Measurements from ENCODE around the gene PCED1B.
"Not testable (repeated sequence)": the region's sequence is repeated elsewhere in the genome, so short reads cannot be mapped to it uniquely, and the experiment has no call there.

The PCED1B gene

DNA sequence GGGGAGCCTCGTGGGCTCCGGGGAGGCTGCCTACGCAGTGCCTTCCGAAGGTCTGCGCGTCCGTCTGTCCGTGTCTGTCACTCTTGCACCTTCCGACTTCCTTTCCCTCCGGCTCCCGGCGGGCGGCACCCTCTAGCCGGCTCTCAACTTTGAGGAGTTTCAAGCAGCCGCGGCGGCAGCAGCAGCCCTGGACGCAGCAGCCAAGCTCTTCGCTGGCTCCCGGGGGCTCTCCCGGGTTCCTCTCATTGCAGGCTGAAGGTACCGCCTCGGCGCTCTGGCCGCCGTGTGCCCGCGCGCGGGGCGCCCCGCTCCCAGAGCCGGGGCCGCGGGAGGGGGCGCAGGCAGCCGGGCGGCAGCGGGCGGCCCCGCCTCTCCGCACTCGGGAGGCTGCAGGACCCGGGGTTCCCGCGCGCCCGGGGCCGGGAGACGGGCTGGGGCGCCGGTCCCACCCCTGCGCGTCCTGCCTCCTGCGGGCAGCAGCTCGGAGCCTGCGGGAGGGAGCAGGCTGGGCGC lies at the start of gene PCED1B, which contains the start of gene AMIGO2:
Gene PCED1B (plus strand): TSS at position 154 of the 513 bp plus-strand sequence. CDS start 155,443 bp downstream, outside the sequence.
Gene AMIGO2 (minus strand): TSS at position 492 of the 513 bp plus-strand sequence. CDS start 957 bp downstream, outside the sequence.
- DNase-seq (ENCODE audit: low read depth in 2 of 2) = peak; percentile 20 to 51

GRCh38 chr12:47029903-47030302 lies 49.5 kb upstream of the PCED1B start:
- DNase-seq (ENCODE audit: low read depth in 2 of 2) = no peak

DNA sequence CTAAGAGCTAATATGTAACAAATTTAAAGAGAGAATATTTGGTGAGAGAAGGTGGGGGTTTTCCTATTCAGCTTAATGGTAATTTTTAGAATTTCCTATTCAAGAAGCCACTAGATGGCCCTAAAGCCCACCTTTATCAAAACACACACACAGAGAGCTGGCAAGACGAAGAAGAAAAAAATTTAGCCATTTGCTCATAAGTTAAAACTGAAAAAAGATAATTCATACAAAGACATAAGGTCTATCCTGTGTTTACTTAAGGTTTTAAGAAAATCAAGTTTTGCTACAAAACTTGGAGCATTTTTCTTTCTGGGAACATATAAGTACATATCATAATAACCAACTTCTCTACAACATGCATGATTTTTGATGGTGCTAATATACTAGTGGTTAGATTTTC lies 46.8 kb upstream of the PCED1B start:
- no peak for DNase-seq (ENCODE audit: low read depth in 2 of 2)

DNA sequence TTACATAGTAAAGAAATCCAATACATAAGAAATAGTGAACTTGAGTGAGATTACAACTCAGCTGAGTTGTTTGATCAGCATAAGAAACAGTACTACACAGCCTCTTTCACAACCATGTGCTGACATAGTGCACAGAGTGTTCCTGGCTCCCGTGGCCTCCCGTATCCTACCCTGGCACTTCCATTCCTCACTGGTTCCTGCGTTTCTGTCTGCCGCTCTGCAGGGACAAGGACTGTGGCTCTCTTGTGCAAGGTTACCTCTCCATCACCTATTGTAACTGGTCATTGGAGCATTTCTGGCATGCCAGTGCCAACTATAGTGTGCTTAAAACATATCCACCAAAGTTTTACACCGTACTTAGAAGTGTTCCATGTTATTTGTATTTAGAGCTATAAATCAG lies 46.3 kb upstream of the PCED1B start:
- no peak for DNase-seq (ENCODE audit: low read depth in 2 of 2)

DNA sequence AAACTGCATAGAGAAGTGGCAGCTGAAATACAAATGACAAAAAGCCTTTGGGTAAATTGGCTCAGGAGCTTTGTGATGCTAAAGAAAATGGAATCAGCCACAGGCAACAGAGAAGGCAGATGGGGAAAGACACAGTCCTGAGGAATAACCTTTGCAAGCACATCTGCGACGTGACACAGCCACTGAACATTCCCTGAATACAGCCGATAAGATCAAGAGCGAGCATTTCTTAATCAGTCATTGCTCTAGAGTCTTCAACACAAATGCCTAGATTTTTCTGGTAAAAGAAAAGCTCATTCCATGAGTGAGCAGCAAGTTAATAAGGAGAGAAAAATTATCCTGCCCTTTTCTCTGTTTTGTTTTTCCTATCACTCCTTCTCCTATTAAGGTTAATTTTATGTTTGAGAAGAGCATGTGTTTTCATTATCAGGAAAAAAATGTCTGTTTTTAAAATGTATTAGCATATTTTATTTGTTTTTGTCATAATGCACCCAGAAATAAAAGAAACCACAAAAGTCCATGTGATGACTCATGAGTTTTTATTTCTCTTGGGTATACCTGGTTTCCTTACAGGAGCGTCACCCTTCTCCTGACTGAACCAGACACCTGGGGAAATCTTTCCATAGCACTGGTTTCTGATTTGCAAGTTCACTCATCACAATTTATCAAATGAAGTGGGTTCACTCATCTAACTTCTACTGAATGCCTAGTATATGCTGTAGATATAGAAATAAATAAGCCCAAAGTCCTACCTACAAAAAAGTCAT lies 45.4 kb upstream of the PCED1B start:
- DNase-seq (ENCODE audit: low read depth in 2 of 2) = no peak

GRCh38 chr12:47034661-47035060 lies 44.8 kb upstream of the PCED1B start:
- no peak for DNase-seq (ENCODE audit: low read depth in 2 of 2)

DNA sequence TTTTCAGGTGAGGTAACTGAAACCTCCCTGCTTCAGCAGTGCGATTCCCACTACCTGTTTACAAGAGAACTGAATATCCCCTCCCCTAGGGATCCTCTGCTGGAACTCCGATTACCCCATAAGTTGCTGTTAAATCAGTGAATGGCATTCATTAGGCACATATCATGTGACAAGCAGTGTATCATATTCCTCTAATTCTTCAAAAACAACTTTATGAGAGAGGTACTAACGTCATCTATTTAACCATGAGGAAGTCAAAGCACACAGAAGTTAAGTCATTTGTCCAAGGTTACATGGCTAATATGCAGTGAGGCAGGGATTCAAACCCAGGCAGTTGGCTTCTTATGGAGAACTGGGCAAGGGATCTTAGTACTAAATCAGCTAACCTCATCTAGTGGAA lies 43.9 kb upstream of the PCED1B start:
- DNase-seq (ENCODE audit: low read depth in 2 of 2) = no peak

DNA sequence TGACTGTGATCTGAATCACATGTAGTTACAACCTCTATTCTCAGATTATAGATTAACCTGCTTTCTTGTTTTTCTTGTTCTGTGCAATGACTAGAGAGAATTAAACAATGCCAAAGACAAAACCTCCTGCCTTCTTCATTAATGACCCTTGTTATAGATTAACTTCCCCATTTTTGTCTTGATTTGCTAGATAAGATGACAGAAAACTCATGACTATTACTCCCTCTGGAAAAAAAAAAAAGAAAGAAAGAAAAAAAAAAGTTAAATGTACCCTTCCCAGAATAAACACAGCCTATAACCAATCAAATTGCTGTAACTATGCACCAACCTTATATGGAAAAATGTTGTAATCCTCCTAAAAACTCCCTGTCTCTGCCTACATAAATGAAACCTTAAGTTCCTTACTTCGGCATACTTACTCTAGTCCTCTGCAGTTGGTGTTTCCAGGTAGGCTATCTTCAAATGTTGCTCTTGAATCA lies 41.1 kb upstream of the PCED1B start:
- no peak for DNase-seq (ENCODE audit: low read depth in 2 of 2)

DNA sequence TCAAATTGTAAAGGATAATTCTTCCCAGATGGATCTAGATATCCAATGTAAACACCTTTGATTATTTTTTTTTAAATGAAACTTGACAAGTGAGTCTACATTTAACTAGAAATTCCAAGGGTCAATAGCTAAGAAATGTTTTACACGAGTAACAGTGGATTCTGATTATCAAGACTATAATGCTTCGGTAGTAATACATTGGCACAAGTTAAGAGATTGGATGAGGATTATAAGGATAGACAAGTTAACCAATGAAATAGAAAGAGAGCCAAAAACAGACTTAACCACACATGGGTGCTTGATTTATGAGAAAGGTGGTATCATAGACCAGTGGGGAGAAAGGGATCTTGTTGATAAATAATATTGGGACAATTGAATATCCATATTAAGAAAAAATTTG lies 40.3 kb upstream of the PCED1B start:
- no peak for DNase-seq (ENCODE audit: low read depth in 2 of 2)

GRCh38 chr12:47039756-47040155 lies 39.7 kb upstream of the PCED1B start:
- no peak for DNase-seq (ENCODE audit: low read depth in 2 of 2)

DNA sequence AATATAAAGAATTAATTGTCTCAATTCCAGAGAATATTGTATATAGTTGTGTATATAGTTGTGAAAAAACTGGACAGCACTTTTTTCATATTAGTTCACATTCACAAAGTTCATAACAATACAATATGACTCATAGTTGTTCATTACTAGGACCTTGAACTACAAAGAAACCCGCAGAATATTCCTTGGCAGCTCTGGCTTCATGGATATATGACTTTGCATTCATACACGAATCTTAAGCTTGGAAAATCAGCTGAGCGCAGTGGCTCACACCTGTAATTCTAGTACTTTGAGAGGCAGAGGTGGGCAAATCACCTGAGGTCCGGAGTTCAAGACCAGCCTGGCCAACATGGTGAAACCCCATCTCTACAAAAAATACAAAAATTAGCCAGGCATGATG lies 38.1 kb upstream of the PCED1B start:
- no peak for DNase-seq (ENCODE audit: low read depth in 2 of 2)

DNA sequence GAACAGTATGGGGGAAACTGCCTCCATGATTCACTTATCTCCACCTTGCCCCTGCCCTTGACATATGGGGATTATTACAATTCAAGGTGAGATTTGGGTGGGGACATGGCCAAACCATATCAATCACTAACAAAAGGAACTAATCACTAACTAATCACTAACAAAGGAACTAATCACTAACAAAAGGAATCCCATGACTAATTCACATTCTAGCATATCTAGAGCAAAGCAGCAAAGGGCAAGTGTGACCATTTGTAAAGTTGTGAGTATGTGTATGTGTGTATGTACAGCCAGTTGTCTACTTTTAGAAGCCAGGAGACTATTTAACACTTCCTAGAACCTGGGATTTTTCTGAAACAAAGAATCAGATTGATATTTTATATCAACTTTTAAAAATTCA lies 30.9 kb upstream of the PCED1B start:
- DNase-seq (ENCODE audit: low read depth in 2 of 2) = no peak

GRCh38 chr12:47051291-47051690 lies 28.1 kb upstream of the PCED1B start:
- DNase-seq (ENCODE audit: low read depth in 2 of 2) = not testable (repeated sequence)

DNA sequence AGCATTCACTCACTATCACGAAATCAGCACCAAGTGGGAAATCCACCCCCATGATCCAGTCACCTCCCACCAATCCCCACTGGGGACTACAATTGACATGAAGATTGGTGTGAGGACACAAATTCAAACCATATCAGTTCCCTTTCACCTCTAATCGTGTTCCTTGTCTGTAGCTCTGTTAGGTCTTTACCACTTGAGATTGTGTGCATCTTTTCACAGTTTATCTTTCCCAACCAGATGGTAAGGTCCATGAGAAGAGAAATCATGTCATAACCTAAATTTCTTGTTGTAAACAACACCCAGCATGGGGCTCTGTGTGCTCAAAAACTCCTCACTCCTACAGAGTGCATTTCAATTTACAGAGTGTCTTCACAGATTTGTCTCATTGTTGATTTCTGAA lies 27.1 kb upstream of the PCED1B start:
- no peak for DNase-seq (ENCODE audit: low read depth in 2 of 2)

- DNase-seq (ENCODE audit: low read depth in 2 of 2) = no peak
Measured at GRCh38 chr12:47053961-47054360, 25.5 kb upstream of the PCED1B start.

DNA sequence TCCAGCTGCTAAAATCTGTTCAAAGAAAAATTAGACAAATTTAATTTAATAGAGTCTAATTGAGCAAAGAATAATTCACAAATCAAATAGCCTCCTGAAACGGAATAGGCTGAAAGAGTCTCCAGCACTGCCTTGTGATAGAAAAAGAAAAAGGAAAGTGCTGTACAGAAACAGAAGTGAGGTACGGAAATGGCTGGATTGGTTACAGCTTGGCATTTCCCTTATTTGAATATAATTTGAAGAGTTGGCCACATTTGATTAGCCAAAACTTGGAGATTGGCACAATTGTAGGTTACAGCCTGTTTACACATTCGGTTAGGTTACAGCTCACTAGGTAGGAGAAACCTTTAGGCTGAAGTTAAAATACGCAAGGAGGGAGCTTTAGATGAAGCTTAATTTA lies 24.8 kb upstream of the PCED1B start:
- DNase-seq (ENCODE audit: low read depth in 2 of 2) = no peak

GRCh38 chr12:47055856-47056255 lies 23.6 kb upstream of the PCED1B start:
- not testable (repeated sequence) for DNase-seq (ENCODE audit: low read depth in 2 of 2)

- not testable (repeated sequence) for DNase-seq (ENCODE audit: low read depth in 2 of 2)
Measured at GRCh38 chr12:47056944-47057343, 22.5 kb upstream of the PCED1B start.

DNA sequence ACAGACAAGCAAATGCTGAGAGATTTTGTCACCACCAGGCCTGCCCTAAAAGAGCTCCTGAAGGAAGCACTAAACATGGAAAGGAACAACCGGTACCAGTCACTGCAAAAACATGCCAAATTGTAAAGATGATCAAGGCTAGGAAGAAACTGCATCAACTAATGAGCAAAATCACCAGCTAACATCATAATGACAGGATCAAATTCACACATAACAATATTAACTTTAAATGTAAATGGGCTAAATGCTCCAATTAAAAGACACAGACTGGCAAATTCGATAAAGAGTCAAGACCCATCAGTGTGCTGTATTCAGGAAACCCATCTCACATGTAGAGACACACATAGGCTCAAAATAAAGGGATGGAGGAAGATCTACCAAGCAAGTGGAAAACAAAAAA lies 20.8 kb upstream of the PCED1B start:
- not testable (repeated sequence) for DNase-seq (ENCODE audit: low read depth in 2 of 2)

- DNase-seq (ENCODE audit: low read depth in 2 of 2) = no peak
Measured at GRCh38 chr12:47065546-47065945, 13.9 kb upstream of the PCED1B start.

DNA sequence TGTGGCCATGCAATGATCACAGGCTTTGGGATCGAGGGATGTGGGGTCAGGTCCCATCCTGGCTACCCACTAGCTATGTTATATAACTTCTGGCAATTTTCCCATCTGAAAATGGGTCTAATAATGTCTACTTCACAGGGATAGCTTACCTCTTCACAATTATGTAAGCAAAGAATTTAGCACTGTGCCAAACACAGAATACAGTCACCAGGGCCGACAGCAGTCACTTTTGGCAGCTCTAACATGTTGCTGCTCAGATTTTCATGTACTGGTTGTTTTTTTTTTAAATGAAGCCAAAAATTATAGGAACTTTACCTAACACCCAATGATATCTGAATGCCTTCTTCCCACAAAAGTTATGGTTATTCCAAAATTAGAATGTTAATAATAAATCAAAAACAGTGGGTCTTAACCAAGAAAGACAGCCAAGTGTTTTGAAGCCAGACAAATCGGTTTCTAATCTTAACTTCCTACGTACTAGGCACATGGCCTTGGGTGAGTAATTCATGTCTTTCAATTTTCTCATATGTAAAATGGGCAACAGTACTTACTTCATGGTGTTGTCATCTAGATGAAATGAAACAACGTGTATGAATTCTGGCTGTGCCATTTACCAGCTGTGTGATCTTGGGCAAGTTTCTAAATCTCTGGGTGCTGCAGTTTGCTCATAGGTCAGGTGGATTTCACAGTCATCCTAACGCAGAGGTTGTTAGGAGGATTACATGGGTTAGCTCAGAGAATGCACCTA lies 13.0 kb upstream of the PCED1B start:
- no peak for DNase-seq (ENCODE audit: low read depth in 2 of 2)

DNA sequence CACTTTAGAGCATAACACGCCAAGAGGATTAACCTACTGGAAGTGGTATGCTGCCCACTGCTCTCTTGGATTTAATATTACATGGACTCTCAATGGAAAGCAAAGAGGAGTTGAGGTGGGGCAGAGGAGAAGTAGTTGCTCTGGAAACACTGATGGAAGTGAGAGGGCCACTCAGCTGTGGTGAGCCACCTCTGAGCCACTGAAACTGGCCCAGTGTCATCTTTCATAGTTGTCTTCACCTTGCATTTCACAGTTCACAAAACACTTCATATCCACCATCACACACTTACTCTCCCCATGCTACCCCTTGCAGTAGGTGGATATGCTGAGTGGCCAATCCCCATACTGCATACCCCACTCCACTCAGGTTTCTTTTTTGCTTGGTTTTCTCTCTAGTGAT lies 12.2 kb upstream of the PCED1B start:
- DNase-seq (ENCODE audit: low read depth in 2 of 2) = no peak
